ENCODE data around the gene DCST1. TPM values are rescaled to one million over a fixed set of nuclear protein-coding genes. Genes with fewer than 3 reads are reported as not detected.

DCST1 gene
- total RNA-seq, 1 experiment from 2014 or later = 0.22 TPM

DNA sequence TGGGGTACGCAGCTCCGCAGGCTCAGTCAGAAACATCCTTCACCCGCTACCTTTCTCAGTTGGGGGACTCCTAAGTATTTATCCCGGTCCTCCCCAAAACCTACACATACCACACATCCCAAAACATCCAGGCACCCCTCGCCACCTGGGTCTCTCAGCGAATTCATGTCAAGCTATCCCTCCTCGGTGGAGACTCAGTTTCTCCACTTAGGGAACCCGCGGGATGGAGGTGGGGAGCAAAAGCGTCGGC lies 32.3 kb upstream of the DCST1 start:
- POLR2A ChIA-PET (ENCODE audit: unreplicated experiment) = interaction anchor here (0.5 to 0.7 kb wide), 3 partner anchors 8 to 1450 kb away, joined by 3 to 5 read pairs (median 4); partner anchors contain the start of gene LENEP
- BruUV-seq (replicated peaks) = no TSS peak

DNA sequence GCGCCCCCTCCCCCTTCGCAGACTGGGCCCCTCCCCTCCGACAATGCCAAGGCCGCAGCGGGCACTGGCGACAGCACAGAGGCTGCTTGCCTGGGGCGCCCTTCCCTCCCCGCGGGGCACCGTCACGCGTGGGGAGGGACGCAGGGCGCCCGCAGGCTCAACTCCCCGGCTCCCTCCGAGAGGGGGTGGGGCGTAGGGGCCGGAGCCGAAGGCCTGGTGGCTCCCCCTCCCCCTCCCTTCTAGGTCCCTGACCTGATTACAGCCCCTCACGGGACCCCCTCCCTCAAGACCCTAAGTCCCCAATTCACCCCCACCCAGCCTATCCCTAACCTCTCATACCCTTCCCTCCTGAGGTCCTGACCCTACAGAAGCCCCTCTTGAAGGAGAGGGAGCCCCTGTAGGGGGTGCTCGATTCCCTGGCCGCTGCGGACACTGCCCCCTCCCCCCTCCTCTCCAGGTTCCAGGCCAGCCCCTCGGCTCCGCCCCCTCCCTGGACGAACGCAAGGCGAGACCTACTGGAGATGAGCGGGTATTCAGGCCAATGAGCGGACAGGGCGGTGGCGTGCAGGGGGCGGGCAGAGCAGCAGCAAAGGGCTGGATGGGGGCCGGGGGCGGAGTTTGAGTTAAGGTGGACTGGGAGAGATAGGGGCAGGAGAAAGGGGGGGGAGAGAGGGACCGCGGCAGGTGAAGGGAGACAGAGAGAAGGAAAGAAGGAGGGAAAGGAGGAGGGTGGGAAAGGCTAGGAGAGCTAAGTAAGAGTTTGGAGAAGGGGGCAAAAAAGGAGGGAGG lies 31.8 kb upstream of the DCST1 start:
- H3K4me1 ChIP-seq (replicated peaks; ENCODE audit: insufficient read depth) = peaks cover 20% of the 10 kb centered on the region
- H2AFZ ChIP-seq = peak overlapping the region; percentile 71; the same call in 1 of the 2 replicates
- TSS peak; percentile 35 for BruUV-seq (replicated peaks)

More for the DNA sequence above, 32.3 kb upstream of the DCST1 start:
- Histone ChIP-seq H3F3A (ENCODE audit: insufficient read depth, low read depth) (peaks cover 28% of the 10 kb centered on the region), H4K20me1 (ENCODE audit: insufficient read depth) (no peaks in the 10 kb centered on the region), H2AFZ (peak overlapping the region; percentile 71; the same call in 1 of the 2 replicates), H3K27ac (peak overlapping the region; percentile 72), H3K4me3 (peak overlapping the region; percentile 80), H3K4me1 (replicated peaks; ENCODE audit: insufficient read depth) (peaks cover 20% of the 10 kb centered on the region), H3K9me2 (ENCODE audit: insufficient read depth) (no peaks in the 10 kb centered on the region), H3K9me3 (ENCODE audit: insufficient read depth, low read depth) (no peaks in the 10 kb centered on the region), H3K27me3 (ENCODE audit: insufficient read depth, low read depth) (no peaks in the 10 kb centered on the region), H3K36me3 (ENCODE audit: low read depth) (no peaks in the 10 kb centered on the region), H3K4me2 (peak overlapping the region; percentile 90), H3K79me2 (ENCODE audit: low read depth) (peaks cover 45% of the 10 kb centered on the region)
- TF ChIP-seq EZH2 (IDR thresholded peaks at IDR 0.05; ENCODE audit: low read depth) (no peak), CTCF (conservative IDR thresholded peaks at IDR 0.05) (no peak)
- intact Hi-C loops (cut with micrococcal nuclease; ENCODE audit: unreplicated experiment) = loop anchor here (1.0 to 5.0 kb wide), 4 partner anchors 28 to 65 kb away; partner anchors contain the start of genes PMVK and PYGO2
- CTCF ChIA-PET = no interaction called here
- DNase-seq = no peak

More for the DNA sequence above, 31.8 kb upstream of the DCST1 start:
- H3K4me2 ChIP-seq = peak overlapping the region; percentile 90
- ChIA-PET POLR2A (ENCODE audit: unreplicated experiment) (interaction anchor here (0.5 to 0.9 kb wide), 8 partner anchors 8 to 1450 kb away, joined by 3 to 22 read pairs (median 6); partner anchors contain the start of genes FLAD1 and SHC1), CTCF (interaction anchor here (0.7 to 1.2 kb wide), 3 partner anchors 15 to 49 kb away, joined by 3 to 7 read pairs (median 4); partner anchors contain the start of gene ADAM15)
- TF ChIP-seq EZH2 (IDR thresholded peaks at IDR 0.05; ENCODE audit: low read depth) (no peak), CTCF (conservative IDR thresholded peaks at IDR 0.05) (peak; percentile 68; the same call in 1 of the 2 replicates)
- no peaks in the 10 kb centered on the region for H3K36me3 ChIP-seq (ENCODE audit: low read depth)
- H3K9me2 ChIP-seq (ENCODE audit: insufficient read depth) = no peaks in the 10 kb centered on the region
- no peaks in the 10 kb centered on the region for H3K27me3 ChIP-seq (ENCODE audit: insufficient read depth, low read depth)
- peak overlapping the region; percentile 72 for H3K27ac ChIP-seq
- H3K79me2 ChIP-seq (ENCODE audit: low read depth) = peaks cover 50% of the 10 kb centered on the region
- peak overlapping the region; percentile 80 for H3K4me3 ChIP-seq
- H3K9me3 ChIP-seq (ENCODE audit: insufficient read depth, low read depth) = no peaks in the 10 kb centered on the region
- no peaks in the 10 kb centered on the region; the same call in 1 of the 2 replicates for H4K20me1 ChIP-seq (ENCODE audit: insufficient read depth)
- intact Hi-C loops (cut with micrococcal nuclease; ENCODE audit: unreplicated experiment) = loop anchor here (1.0 to 5.0 kb wide), 6 partner anchors 15 to 82 kb away; partner anchors contain the start of genes PMVK and PYGO2
- peaks cover 24% of the 10 kb centered on the region for H3F3A ChIP-seq (ENCODE audit: insufficient read depth, low read depth)
- DNase-seq = peak; percentile 96 to 99
